ENCODE data around the gene UBE2E3.

The UBE2E3 gene

GRCh38 chr2:180975585-180975984 is 4.8 kb upstream of the UBE2E3 start:
- Histone ChIP-seq H3K9me3 (ENCODE audit: control extremely low read depth in 1 of 5, control insufficient read depth in 4 of 5, insufficient read depth in 2 of 5, low read depth in 1 of 5, low read length in 4 of 5) (no peaks in the 10 kb centered on the region), H3K27me3 (replicated peaks in 2 of 5; ENCODE audit: control insufficient read depth in 4 of 5, insufficient read depth in 5 of 5, low read length in 4 of 5) (no peaks in the 10 kb centered on the region), H3K4me3 (ENCODE audit: control insufficient read depth in 1 of 7, extremely low read depth in 1 of 7, insufficient read depth in 4 of 7, low read depth in 2 of 7, low read length in 6 of 7) (no peak overlapping the region), H3K27ac (ENCODE audit: insufficient read depth in 1 of 2, low read depth in 1 of 2, low read length in 2 of 2, poor library complexity in 1 of 2, severe bottlenecking in 2 of 2) (no peak overlapping the region), H3K36me3 (ENCODE audit: control insufficient read depth in 4 of 4, insufficient read depth in 4 of 4, low read length in 3 of 4) (no peaks in the 10 kb centered on the region), H3K4me1 (ENCODE audit: control extremely low read depth in 1 of 4, control insufficient read depth in 4 of 4, insufficient read depth in 4 of 4, low read length in 3 of 4) (peaks cover 0 to 8% (median 4%) of the 10 kb centered on the region in 4 experiments)
- no CpG with 5 or more reads among the region's 2 CpGs for WGBS (ENCODE audit: insufficient coverage)
- ChIA-PET CTCF (no interaction called here), POLR2A (no interaction called here)
- DNase-seq: no peak

GRCh38 chr2:180978903-180979748 is 1.3 kb upstream of the UBE2E3 start:
- DNase-seq: no peak
- H3K4me1 ChIP-seq (ENCODE audit: control extremely low read depth in 1 of 4, control insufficient read depth in 4 of 4, insufficient read depth in 4 of 4, low read length in 3 of 4): peaks cover 15 to 31% (median 22%) of the 10 kb centered on the region in 4 experiments
- CTCF ChIA-PET: interaction anchor here (0.6 to 2.5 kb wide), 6 partner anchors 9 to 70 kb away, joined by 3 to 8 read pairs (median 3); no protein-coding TSS in a partner anchor
- no peaks in the 10 kb centered on the region for H3K36me3 ChIP-seq (ENCODE audit: control insufficient read depth in 4 of 4, insufficient read depth in 4 of 4, low read length in 3 of 4)
- no peaks in the 10 kb centered on the region for H3K27me3 ChIP-seq (replicated peaks in 2 of 5; ENCODE audit: control insufficient read depth in 4 of 5, insufficient read depth in 5 of 5, low read length in 4 of 5)
- H3K27ac ChIP-seq (ENCODE audit: insufficient read depth in 1 of 2, low read depth in 1 of 2, low read length in 2 of 2, poor library complexity in 1 of 2, severe bottlenecking in 2 of 2): peak overlapping the region in 1 of 2 experiments; percentile 53
- H3K4me3 ChIP-seq (ENCODE audit: control insufficient read depth in 1 of 7, extremely low read depth in 1 of 7, insufficient read depth in 4 of 7, low read depth in 2 of 7, low read length in 6 of 7): peak overlapping the region in 5 of 7 experiments; percentile 52 to 92 (median 81)
- WGBS (ENCODE audit: insufficient coverage): 83% methylated on average over 4 of the region's 7 CpGs
- no peaks in the 10 kb centered on the region for H3K9me3 ChIP-seq (ENCODE audit: control extremely low read depth in 1 of 5, control insufficient read depth in 4 of 5, insufficient read depth in 2 of 5, low read depth in 1 of 5, low read length in 4 of 5)
- POLR2A ChIA-PET: interaction anchor here (1.0 kb wide), 1 partner anchor 66 kb away, joined by 3 read pairs; no protein-coding TSS in a partner anchor

DNA sequence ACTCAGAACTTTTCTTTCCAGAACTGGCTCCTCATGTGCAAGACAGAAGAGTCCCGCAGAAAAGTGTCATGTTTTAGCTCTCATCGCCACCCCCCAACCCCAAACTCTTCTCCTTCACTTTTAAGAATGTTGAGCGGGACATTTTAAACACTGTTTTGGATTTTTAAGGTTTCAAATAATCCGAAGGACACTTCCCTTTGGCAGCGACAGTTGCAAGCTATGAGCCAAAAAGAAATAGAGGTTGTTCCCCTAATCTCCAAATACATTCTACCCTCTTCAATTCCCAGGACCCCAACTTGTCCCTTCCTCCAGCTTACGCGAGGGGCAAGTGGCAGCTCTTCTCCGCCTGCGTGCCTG is 678 bp upstream of the UBE2E3 start:
- WGBS (ENCODE audit: insufficient coverage): 0% methylated on average over 4 of the region's 9 CpGs
- CTCF ChIA-PET: interaction anchor here (0.7 to 2.5 kb wide), 5 partner anchors 10 to 69 kb away, joined by 3 to 8 read pairs (median 3); no protein-coding TSS in a partner anchor
- H3K27ac ChIP-seq (ENCODE audit: insufficient read depth in 1 of 2, low read depth in 1 of 2, low read length in 2 of 2, poor library complexity in 1 of 2, severe bottlenecking in 2 of 2): peak overlapping the region in 1 of 2 experiments; percentile 53
- peak overlapping the region; percentile 52 to 97 (median 81) for H3K4me3 ChIP-seq (ENCODE audit: control insufficient read depth in 1 of 7, extremely low read depth in 1 of 7, insufficient read depth in 4 of 7, low read depth in 2 of 7, low read length in 6 of 7)
- H3K4me1 ChIP-seq (ENCODE audit: control extremely low read depth in 1 of 4, control insufficient read depth in 4 of 4, insufficient read depth in 4 of 4, low read length in 3 of 4): peaks cover 15 to 35% (median 24%) of the 10 kb centered on the region in 4 experiments
- peaks cover 0 to 2% (median under 1%) of the 10 kb centered on the region in 4 experiments for H3K36me3 ChIP-seq (ENCODE audit: control insufficient read depth in 4 of 4, insufficient read depth in 4 of 4, low read length in 3 of 4)
- POLR2A ChIA-PET: interaction anchor here (1.0 kb wide), 1 partner anchor 65 kb away, joined by 3 read pairs; no protein-coding TSS in a partner anchor
- no peaks in the 10 kb centered on the region for H3K9me3 ChIP-seq (ENCODE audit: control extremely low read depth in 1 of 5, control insufficient read depth in 4 of 5, insufficient read depth in 2 of 5, low read depth in 1 of 5, low read length in 4 of 5)
- DNase-seq: no peak
- H3K27me3 ChIP-seq (replicated peaks in 2 of 5; ENCODE audit: control insufficient read depth in 4 of 5, insufficient read depth in 5 of 5, low read length in 4 of 5): no peaks in the 10 kb centered on the region

DNA sequence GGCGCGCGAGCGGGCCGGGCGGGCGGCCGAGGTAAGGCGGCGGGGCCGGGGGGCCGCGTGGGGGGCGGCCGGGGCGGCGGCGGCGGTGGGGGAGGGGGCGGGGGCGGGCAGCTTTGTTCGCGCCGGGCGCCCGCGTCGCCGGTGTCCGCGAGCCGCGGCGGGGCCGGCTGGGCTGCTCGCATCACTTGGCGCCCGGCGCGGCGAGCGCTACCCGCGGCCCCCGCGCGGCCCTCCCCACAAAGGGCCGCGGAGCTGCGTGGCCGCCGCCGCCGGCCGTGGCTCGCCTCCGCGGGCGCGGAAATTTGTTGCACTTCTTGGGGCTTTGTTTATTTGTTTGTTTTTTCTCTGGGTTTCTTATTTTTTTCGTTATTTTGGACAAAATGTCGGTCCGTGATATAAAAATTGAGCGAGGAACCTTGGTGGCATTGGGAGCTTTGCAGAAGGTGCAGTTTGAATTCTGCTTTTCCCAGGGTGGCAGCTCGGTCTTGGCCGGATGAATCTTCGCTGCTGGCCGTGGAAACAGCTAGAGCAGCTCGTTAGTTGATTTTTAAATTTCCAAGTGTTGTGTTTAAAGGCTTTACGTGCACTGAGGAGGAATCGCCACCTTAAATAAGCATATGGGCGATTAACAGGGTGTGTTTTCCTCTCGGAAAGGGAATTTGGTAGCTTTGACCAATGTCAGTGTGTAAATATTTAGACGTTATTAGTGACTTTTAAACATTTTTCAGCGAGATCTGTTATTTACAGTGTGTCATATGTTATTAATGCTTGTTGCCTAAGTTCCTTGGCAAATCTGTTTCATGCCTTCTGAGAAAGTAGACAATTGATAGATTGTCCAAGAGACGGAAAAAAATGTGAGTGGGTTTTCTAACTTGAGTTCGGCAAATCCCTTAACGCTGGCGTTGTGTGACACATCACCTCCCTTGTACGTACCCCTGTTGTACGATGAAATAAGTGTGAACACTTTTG is 822 bp downstream of the UBE2E3 start:
- WGBS (ENCODE audit: insufficient coverage): 0% methylated on average over 27 of the region's 81 CpGs
- peaks cover 15 to 35% (median 26%) of the 10 kb centered on the region in 4 experiments for H3K4me1 ChIP-seq (ENCODE audit: control extremely low read depth in 1 of 4, control insufficient read depth in 4 of 4, insufficient read depth in 4 of 4, low read length in 3 of 4)
- ChIA-PET POLR2A (no interaction called here), CTCF (interaction anchor here (0.6 to 1.8 kb wide), 13 partner anchors 12 to 180 kb away, joined by 3 to 9 read pairs (median 4); no protein-coding TSS in a partner anchor)
- H3K36me3 ChIP-seq (ENCODE audit: control insufficient read depth in 4 of 4, insufficient read depth in 4 of 4, low read length in 3 of 4): peaks cover 2 to 4% (median 3%) of the 10 kb centered on the region in 4 experiments
- peak overlapping the region; percentile 50 to 85 for H3K27ac ChIP-seq (ENCODE audit: insufficient read depth in 1 of 2, low read depth in 1 of 2, low read length in 2 of 2, poor library complexity in 1 of 2, severe bottlenecking in 2 of 2)
- DNase-seq: peak; percentile 16 to 55 (median 50)
- peak overlapping the region; percentile 44 to 99 (median 94) for H3K4me3 ChIP-seq (ENCODE audit: control insufficient read depth in 1 of 7, extremely low read depth in 1 of 7, insufficient read depth in 4 of 7, low read depth in 2 of 7, low read length in 6 of 7)
- H3K9me3 ChIP-seq (ENCODE audit: control extremely low read depth in 1 of 5, control insufficient read depth in 4 of 5, insufficient read depth in 2 of 5, low read depth in 1 of 5, low read length in 4 of 5): no peaks in the 10 kb centered on the region
- H3K27me3 ChIP-seq (replicated peaks in 2 of 5; ENCODE audit: control insufficient read depth in 4 of 5, insufficient read depth in 5 of 5, low read length in 4 of 5): no peaks in the 10 kb centered on the region

DNA sequence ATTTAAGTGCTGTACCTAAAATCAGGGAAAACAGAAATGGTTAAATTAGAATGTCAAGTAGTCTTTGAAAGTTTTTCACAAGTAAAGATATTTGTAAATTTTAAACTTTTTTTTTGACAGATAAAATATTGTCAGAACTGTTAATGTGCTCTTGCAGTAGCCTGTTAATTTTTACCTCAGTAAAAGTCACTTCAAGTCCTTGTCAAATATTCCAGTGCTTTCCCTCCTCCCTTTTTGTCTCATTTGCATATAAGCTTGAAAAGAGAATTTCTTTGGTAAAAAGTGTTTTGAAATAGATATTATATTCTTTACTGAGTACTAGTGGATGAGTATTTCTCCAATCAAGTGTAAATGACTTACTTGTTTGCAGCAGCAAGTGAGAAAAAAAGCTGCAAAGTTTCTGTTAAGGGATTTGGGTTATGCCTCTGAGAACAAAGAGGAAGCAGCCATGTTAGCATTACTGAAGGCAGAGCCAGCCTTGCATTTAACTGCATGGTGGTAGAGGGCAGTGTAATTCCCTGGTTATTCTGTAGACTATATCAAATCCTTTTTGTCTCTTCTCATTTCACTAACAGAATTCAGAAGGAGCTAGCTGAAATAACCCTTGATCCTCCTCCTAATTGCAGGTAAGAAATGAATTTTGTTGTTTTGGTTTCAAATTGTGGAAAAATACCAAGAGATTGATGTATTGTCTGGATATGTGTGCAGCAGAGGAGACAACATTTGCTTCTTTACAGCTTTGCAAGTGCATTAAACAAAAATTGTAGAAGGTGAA is 3.2 kb downstream of the UBE2E3 start:
- Histone ChIP-seq H3K27ac (ENCODE audit: insufficient read depth in 1 of 2, low read depth in 1 of 2, low read length in 2 of 2, poor library complexity in 1 of 2, severe bottlenecking in 2 of 2) (peak overlapping the region in 1 of 2 experiments; percentile 37), H3K27me3 (replicated peaks in 2 of 5; ENCODE audit: control insufficient read depth in 4 of 5, insufficient read depth in 5 of 5, low read length in 4 of 5) (no peaks in the 10 kb centered on the region), H3K36me3 (ENCODE audit: control insufficient read depth in 4 of 4, insufficient read depth in 4 of 4, low read length in 3 of 4) (peaks cover 2 to 5% (median 4%) of the 10 kb centered on the region in 4 experiments), H3K4me1 (ENCODE audit: control extremely low read depth in 1 of 4, control insufficient read depth in 4 of 4, insufficient read depth in 4 of 4, low read length in 3 of 4) (peaks cover 15 to 35% (median 26%) of the 10 kb centered on the region in 4 experiments), H3K9me3 (ENCODE audit: control extremely low read depth in 1 of 5, control insufficient read depth in 4 of 5, insufficient read depth in 2 of 5, low read depth in 1 of 5, low read length in 4 of 5) (no peaks in the 10 kb centered on the region), H3K4me3 (ENCODE audit: control insufficient read depth in 1 of 7, extremely low read depth in 1 of 7, insufficient read depth in 4 of 7, low read depth in 2 of 7, low read length in 6 of 7) (peak overlapping the region in 5 of 7 experiments; percentile 0 to 48 (median 43))
- ChIA-PET POLR2A (no interaction called here), CTCF (interaction anchor here (0.7 to 1.9 kb wide), 6 partner anchors 9 to 120 kb away, joined by 3 to 15 read pairs (median 4); no protein-coding TSS in a partner anchor)
- DNase-seq: peak; percentile 60 to 76 (median 72)

GRCh38 chr2:180985771-180986395 is 5.5 kb downstream of the UBE2E3 start:
- peak in 2 of 3 donors; percentile 9 to 14 for DNase-seq
- Histone ChIP-seq H3K4me1 (ENCODE audit: control extremely low read depth in 1 of 4, control insufficient read depth in 4 of 4, insufficient read depth in 4 of 4, low read length in 3 of 4) (peaks cover 7 to 32% (median 23%) of the 10 kb centered on the region in 4 experiments), H3K27me3 (replicated peaks in 2 of 5; ENCODE audit: control insufficient read depth in 4 of 5, insufficient read depth in 5 of 5, low read length in 4 of 5) (no peaks in the 10 kb centered on the region), H3K36me3 (ENCODE audit: control insufficient read depth in 4 of 4, insufficient read depth in 4 of 4, low read length in 3 of 4) (peaks cover 3 to 12% (median 4%) of the 10 kb centered on the region in 4 experiments), H3K9me3 (ENCODE audit: control extremely low read depth in 1 of 5, control insufficient read depth in 4 of 5, insufficient read depth in 2 of 5, low read depth in 1 of 5, low read length in 4 of 5) (no peaks in the 10 kb centered on the region), H3K27ac (ENCODE audit: insufficient read depth in 1 of 2, low read depth in 1 of 2, low read length in 2 of 2, poor library complexity in 1 of 2, severe bottlenecking in 2 of 2) (no peak overlapping the region), H3K4me3 (ENCODE audit: control insufficient read depth in 1 of 7, extremely low read depth in 1 of 7, insufficient read depth in 4 of 7, low read depth in 2 of 7, low read length in 6 of 7) (no peak overlapping the region)
- POLR2A ChIA-PET: no interaction called here
- CTCF ChIA-PET: no interaction called here
- WGBS (ENCODE audit: insufficient coverage): 80% methylated on average over 1 of the region's 2 CpGs
